ENCODE data around the gene SCAMP2. TPM values are rescaled to one million over a fixed set of nuclear protein-coding genes. Genes with fewer than 3 reads are reported as not detected.
A peak's percentile ranks its signal among the peaks of the same experiment; 100 is the strongest.

SCAMP2 gene
- total and polyA plus RNA-seq, 8 donors = 21.4 to 49.0 (median 33.8) TPM

DNA sequence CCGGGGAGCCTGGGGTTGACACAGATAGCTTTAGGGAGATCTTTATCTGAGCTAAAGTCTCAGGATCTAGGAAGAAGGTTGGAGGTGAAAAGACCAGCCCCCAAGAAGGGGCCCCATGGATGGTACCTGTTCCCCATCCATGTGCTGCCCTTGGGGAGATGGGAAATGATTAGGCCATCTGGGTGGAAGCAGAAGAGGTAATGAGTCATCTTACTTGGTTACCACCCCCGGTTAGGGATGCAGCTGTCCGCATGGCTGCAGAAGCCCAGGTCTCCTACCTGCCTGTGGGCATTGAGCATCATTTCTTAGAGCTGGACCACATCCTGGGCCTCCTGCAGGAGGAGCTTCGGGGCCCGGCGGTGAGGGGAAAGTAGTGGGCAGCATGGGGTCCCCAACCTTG, 49.8 kb downstream of the SCAMP2 start:
- Histone ChIP-seq H3K36me3 (no peaks in the 10 kb centered on the region), H3K27me3 (no peaks in the 10 kb centered on the region), H3K4me1 (no peaks in the 10 kb centered on the region), H3K27ac (no peak overlapping the region), H3K4me3 (no peak overlapping the region), H3K9me3 (no peaks in the 10 kb centered on the region)
- no peak for DNase-seq
- no peak for TF ChIP-seq CTCF (IDR thresholded peaks at IDR 0.05)
- WGBS, 2 donors = 60 to 69% methylated on average over 6 of the region's 6 CpGs
- ATAC-seq = no peak
- no peak for FAIRE-seq
- intact Hi-C loops (cut with DNase I) = no loop called here

DNA sequence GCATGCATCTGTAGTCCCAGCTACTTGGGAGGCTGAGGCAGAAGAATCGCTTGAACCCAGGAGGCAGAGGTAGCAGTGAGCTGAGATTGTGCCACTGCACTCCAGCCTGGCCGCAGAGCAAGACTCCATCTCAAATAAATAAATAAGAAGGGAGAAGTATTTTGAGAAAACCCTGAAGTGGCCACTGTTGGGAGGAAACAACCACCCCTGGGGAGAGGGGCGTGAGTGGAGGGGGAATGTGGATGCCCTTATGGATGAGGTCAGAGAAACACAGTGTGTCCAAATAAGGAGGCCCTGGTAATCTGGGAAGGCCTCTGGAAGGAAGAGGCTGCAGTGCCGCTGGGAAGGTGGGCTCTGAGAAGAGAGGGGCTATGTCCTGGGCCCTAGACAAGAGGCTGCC, 50.9 kb downstream of the SCAMP2 start:
- no peak for FAIRE-seq
- ATAC-seq = no peak
- no peaks in the 10 kb centered on the region for H3K9me3 ChIP-seq

GRCh38 chr15:74821790-74822158, 51.4 kb downstream of the SCAMP2 start:
- FAIRE-seq = no peak
- TF ChIP-seq CTCF (IDR thresholded peaks at IDR 0.05) = no peak
- Histone ChIP-seq H3K27ac (no peak overlapping the region), H3K9me3 (no peaks in the 10 kb centered on the region), H3K27me3 (no peaks in the 10 kb centered on the region), H3K4me3 (no peak overlapping the region), H3K36me3 (no peaks in the 10 kb centered on the region), H3K4me1 (no peaks in the 10 kb centered on the region)
- intact Hi-C loops (cut with DNase I) = no loop called here
- ATAC-seq = no peak
- 76 to 81% methylated on average over 7 of the region's 7 CpGs for WGBS, 2 donors
- DNase-seq = no peak

More for the DNA sequence above, 50.9 kb downstream of the SCAMP2 start:
- 76 to 87% methylated on average over 4 of the region's 4 CpGs for WGBS, 2 donors
- H3K4me3 ChIP-seq = no peak overlapping the region
- H3K27ac ChIP-seq = no peak overlapping the region
- no peaks in the 10 kb centered on the region for H3K27me3 ChIP-seq
- DNase-seq = no peak
- no peaks in the 10 kb centered on the region for H3K4me1 ChIP-seq
- no peaks in the 10 kb centered on the region for H3K36me3 ChIP-seq
- no peak for TF ChIP-seq CTCF (IDR thresholded peaks at IDR 0.05)
- intact Hi-C loops (cut with DNase I) = no loop called here

- intact Hi-C loops (cut with DNase I) = no loop called here
- no peaks in the 10 kb centered on the region for H3K36me3 ChIP-seq
- no peaks in the 10 kb centered on the region for H3K9me3 ChIP-seq
- H3K4me3 ChIP-seq = no peak overlapping the region
- WGBS, 2 donors = 57 to 72% methylated on average over 11 of the region's 11 CpGs
- H3K27me3 ChIP-seq = no peaks in the 10 kb centered on the region
- H3K27ac ChIP-seq = no peak overlapping the region
- DNase-seq = peak in 1 of 6 donors; percentile 38
- H3K4me1 ChIP-seq = no peaks in the 10 kb centered on the region
- no peak for TF ChIP-seq CTCF (IDR thresholded peaks at IDR 0.05)
- FAIRE-seq = no peak
- no peak for ATAC-seq
These were observed 51.9 kb downstream of the SCAMP2 start for GRCh38 chr15:74821091-74821789.

GRCh38 chr15:74820056-74820455, 53.1 kb downstream of the SCAMP2 start:
- H3K27me3 ChIP-seq = no peaks in the 10 kb centered on the region
- peaks cover 0 to 1% (median 0%) of the 10 kb centered on the region in 3 donors for H3K4me1 ChIP-seq
- no peaks in the 10 kb centered on the region for H3K9me3 ChIP-seq
- ATAC-seq (no peak), FAIRE-seq (no peak), DNase-seq (peak in 1 of 6 donors; percentile 33)
- H3K36me3 ChIP-seq = no peaks in the 10 kb centered on the region
- intact Hi-C loops (cut with DNase I) = no loop called here
- H3K4me3 ChIP-seq = no peak overlapping the region
- TF ChIP-seq CTCF (IDR thresholded peaks at IDR 0.05) = no peak
- 87 to 95% methylated on average over 5 of the region's 5 CpGs for WGBS, 2 donors
- H3K27ac ChIP-seq = no peak overlapping the region

Data from pancreas (tissue), 10 donors.